ENCODE results near the gene PLD4. TPM values are rescaled to one million over a fixed set of nuclear protein-coding genes. Genes with fewer than 3 reads are reported as not detected.
"Not testable (repeated sequence)": the region's sequence is repeated elsewhere in the genome, so short reads cannot be mapped to it uniquely, and the experiment has no call there.

The PLD4 gene
- total RNA-seq, 2 donors from 2014 or later = 1.1 to 4.0 TPM

- H3K27me3 Mint-ChIP-seq; H3K4me3 Mint-ChIP-seq; H3K9me3 ChIP-seq (ENCODE audit: control insufficient read depth, low read length, poor library complexity, severe bottlenecking); DNase-seq; H3K27ac Mint-ChIP-seq; H3K36me3 Mint-ChIP-seq (ENCODE audit: low read depth); ATAC-seq; H3K4me1 Mint-ChIP-seq: not testable (repeated sequence)
Observed at GRCh38 chr14:104890292-104890691, 34.4 kb upstream of the PLD4 start.

- no peaks in the 10 kb centered on the region for H3K9me3 ChIP-seq (ENCODE audit: control insufficient read depth, low read length, poor library complexity, severe bottlenecking)
- no peak for ATAC-seq
- Mint-ChIP-seq H3K36me3 (ENCODE audit: low read depth) (no peaks in the 10 kb centered on the region), H3K4me1 (no peaks in the 10 kb centered on the region), H3K27me3 (no peaks in the 10 kb centered on the region), H3K27ac (no peak overlapping the region), H3K4me3 (no peak overlapping the region)
- peak in 1 of 3 donors; percentile 10 for DNase-seq
Observed at GRCh38 chr14:104891121-104891551, 33.5 kb upstream of the PLD4 start.

DNA sequence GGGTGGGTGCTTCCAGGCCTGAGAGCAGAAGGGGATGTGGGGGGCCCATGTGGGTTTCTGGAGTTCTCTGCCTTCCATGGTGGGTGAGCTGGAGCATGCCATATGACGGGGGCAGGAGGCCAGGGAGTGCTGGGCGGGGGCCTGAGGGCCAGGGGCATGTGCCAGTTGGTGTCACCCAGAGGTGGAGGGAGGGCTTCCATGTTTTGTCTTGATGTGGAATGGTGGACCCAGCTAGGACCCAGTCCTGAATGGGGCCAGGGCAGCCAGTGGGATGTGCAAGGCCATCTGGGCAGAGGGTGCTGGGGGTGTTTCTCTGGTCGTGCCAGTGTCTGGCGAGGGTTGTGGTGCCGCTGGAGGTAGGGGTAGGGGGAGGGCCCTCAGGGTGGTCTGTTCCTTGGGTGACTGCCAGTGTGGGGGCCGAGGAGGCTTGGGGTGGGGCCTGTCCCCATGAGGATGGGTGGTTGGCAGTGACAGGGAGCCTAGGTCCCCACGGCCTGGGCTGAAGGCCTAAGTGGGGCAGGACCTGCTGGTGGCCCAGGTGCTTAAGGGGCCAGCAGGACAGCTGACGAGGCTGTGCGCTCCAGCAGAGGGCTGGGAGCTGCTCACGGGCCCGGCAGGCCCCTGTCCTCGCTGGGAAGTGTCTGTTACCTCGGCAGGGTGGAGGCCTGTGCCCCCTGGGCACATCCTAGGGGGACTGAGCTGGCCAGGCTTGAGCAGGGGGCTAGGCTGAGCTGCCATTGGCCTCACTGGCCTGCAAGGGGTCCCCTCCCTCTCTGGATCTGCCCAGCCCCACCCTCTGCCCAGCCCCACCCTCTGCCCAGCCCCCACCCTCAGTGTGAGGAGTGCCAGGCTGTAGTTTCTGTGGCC lies 32.8 kb upstream of the PLD4 start:
- no peaks in the 10 kb centered on the region for H3K9me3 ChIP-seq (ENCODE audit: control insufficient read depth, low read length, poor library complexity, severe bottlenecking)
- no peaks in the 10 kb centered on the region for H3K4me1 Mint-ChIP-seq
- no peak for ATAC-seq
- no peak for DNase-seq
- H3K4me3 Mint-ChIP-seq = no peak overlapping the region
- H3K27me3 Mint-ChIP-seq = no peaks in the 10 kb centered on the region
- H3K27ac Mint-ChIP-seq = no peak overlapping the region
- no peaks in the 10 kb centered on the region for H3K36me3 Mint-ChIP-seq (ENCODE audit: low read depth)

DNA sequence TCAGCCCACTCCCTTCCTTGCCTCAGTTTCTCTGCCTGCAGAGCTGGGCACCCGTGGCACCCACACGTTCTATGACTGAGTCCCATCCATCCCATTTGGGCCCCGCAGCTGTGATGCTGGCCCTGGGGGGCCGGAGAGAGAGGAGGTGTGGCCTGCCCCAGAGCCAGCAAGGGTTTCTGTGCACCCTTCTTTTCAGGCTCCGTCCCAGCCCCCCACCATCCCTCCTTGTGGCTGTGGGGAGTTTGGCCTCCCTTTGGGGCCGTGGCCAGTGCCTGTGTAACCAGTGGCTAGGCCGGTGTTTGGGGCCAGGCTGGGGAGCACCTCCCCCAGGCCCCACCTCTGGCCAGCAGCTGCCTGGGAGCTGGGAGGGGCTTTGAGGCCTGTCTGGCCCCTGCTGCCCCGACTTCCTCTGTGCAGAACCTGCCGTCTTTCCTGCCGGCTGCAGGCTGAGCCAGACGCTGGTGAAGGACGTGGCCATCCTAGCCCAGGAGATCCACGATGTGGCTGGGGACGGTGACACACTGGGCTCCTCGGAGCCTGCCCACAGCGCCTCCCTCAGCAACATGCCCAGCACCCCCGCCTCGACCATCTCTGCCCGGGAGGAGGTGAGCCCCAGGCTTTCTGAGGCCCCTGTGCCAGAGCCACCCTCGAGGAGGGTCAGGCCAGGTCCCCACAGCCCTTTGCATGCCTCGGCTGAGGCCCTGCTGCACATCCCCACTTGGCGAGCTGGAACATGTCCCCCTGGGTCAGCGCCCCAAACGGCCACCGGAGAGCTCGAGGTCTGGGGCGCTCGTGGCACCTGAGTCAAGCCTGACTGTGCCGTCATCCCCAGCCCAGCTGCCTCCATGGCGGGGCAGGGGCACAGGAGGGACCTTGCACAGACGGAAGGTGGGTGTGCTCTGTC lies 31.9 kb upstream of the PLD4 start:
- no peak for ATAC-seq
- Mint-ChIP-seq H3K36me3 (ENCODE audit: low read depth) (no peaks in the 10 kb centered on the region), H3K4me3 (no peak overlapping the region), H3K27ac (no peak overlapping the region), H3K27me3 (no peaks in the 10 kb centered on the region), H3K4me1 (no peaks in the 10 kb centered on the region)
- DNase-seq = peak in 1 of 3 donors; percentile 11
- H3K9me3 ChIP-seq (ENCODE audit: control insufficient read depth, low read length, poor library complexity, severe bottlenecking) = no peaks in the 10 kb centered on the region

- no peaks in the 10 kb centered on the region for H3K4me1 Mint-ChIP-seq
- H3K27ac Mint-ChIP-seq = no peak overlapping the region
- no peak overlapping the region for H3K4me3 Mint-ChIP-seq
- ATAC-seq = no peak
- no peaks in the 10 kb centered on the region for H3K27me3 Mint-ChIP-seq
- H3K36me3 Mint-ChIP-seq (ENCODE audit: low read depth) = no peaks in the 10 kb centered on the region
- DNase-seq = no peak
- H3K9me3 ChIP-seq (ENCODE audit: control insufficient read depth, low read length, poor library complexity, severe bottlenecking) = no peaks in the 10 kb centered on the region
Observed at GRCh38 chr14:104893435-104894207, 31.1 kb upstream of the PLD4 start.

DNA sequence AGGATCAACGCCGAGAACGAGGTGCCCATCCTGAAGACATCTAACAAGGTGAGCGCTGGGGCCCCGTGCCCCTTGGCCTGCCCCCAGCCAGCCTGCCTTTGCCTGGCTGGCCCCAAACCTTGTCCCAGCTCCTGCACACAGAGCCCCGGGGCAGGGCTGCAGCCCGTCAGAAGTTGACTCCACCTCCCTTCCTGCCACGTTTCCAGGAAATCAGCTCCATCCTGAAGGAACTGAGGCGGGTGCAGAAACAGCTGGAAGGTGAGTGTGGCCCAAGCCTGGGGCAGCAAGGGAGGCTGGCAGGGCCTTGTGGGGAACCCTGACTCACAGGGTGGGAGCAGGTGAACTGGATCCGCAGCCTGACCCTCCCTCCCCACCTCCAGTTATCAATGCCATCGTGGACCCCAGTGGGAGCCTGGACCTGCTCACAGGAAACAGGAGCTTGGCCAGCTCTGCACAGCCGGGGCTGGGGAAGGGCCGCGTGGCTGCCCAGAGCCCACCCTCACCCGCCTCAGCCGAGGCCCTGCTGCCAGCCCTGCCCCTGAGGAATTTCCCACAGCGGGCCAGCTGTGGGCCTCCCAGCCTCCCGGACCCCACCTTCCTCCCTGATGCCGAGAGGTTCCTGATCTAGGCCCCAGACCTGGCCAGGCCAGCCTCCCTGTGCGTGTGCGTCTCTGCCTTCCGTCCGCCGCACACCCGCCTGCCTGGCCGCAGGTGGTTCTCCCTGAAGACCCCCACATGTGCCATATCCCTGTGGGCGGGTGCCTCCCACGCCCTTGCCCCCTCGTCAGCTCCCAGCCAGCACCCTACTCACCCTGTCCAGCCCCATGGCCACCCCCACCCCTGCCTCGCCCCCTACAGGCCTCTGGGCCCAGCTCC lies 30.1 kb upstream of the PLD4 start:
- no peak overlapping the region for H3K4me3 Mint-ChIP-seq
- no peaks in the 10 kb centered on the region for H3K27me3 Mint-ChIP-seq
- no peaks in the 10 kb centered on the region for H3K9me3 ChIP-seq (ENCODE audit: control insufficient read depth, low read length, poor library complexity, severe bottlenecking)
- H3K36me3 Mint-ChIP-seq (ENCODE audit: low read depth) = no peaks in the 10 kb centered on the region
- ATAC-seq (no peak), DNase-seq (no peak)
- H3K4me1 Mint-ChIP-seq = no peaks in the 10 kb centered on the region
- H3K27ac Mint-ChIP-seq = no peak overlapping the region

GRCh38 chr14:104895207-104895785 lies 29.4 kb upstream of the PLD4 start:
- no peak overlapping the region for H3K27ac Mint-ChIP-seq
- H3K27me3 Mint-ChIP-seq = no peaks in the 10 kb centered on the region
- no peaks in the 10 kb centered on the region for H3K36me3 Mint-ChIP-seq (ENCODE audit: low read depth)
- no peaks in the 10 kb centered on the region for H3K9me3 ChIP-seq (ENCODE audit: control insufficient read depth, low read length, poor library complexity, severe bottlenecking)
- H3K4me1 Mint-ChIP-seq = peaks cover 3% of the 10 kb centered on the region
- no peak overlapping the region for H3K4me3 Mint-ChIP-seq
- no peak for DNase-seq
- no peak for ATAC-seq

GRCh38 chr14:104895786-104896661 lies 28.7 kb upstream of the PLD4 start:
- Mint-ChIP-seq H3K27me3 (peaks cover under 1% of the 10 kb centered on the region), H3K36me3 (ENCODE audit: low read depth) (no peaks in the 10 kb centered on the region), H3K4me1 (peaks cover 5% of the 10 kb centered on the region), H3K4me3 (no peak overlapping the region), H3K27ac (no peak overlapping the region)
- no peak for ATAC-seq
- no peaks in the 10 kb centered on the region for H3K9me3 ChIP-seq (ENCODE audit: control insufficient read depth, low read length, poor library complexity, severe bottlenecking)
- DNase-seq = peak in 1 of 3 donors; percentile 9

DNA sequence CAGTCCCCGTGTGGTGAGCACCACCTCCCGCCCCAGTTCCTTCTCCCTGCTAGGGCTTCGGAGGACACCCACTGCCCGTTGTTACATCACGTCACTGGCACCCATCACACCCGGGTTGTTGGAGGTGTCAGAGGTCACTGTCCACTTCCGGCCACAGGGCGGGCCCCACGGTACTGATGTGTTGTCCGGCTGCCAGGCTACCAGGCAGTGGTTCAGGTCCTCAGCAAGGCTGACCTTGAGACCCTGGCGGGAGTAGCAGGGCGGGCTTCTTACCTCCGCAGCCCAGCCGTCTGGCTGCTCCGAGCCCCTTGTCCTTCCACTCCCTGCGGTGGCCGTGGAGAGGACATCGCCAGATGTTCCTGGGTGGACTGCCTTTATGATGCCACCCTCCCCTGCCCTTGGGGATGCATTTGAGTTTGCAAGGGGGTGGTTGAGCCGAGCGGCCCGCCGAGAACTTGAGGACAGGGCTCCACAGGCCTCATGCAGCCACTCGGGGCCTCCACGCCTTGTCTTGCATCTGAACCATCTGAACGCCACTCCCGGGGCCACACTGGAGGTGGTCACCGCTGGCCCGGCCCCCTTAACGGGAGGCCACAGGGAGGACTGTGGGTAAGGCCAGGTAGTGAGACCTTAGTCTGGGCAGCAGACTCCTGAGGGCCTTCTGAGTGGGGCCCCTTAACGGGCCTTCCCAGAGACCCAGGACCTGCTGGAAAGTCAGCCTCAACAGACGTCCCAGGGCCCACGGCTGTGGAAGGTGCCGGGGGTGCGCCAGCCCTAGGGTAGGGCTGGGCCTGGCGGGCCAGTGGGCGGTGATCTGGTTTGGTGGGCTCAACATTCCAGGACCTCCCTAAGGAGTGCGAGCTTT lies 27.1 kb upstream of the PLD4 start:
- no peak for DNase-seq
- no peaks in the 10 kb centered on the region for H3K9me3 ChIP-seq (ENCODE audit: control insufficient read depth, low read length, poor library complexity, severe bottlenecking)
- Mint-ChIP-seq H3K4me1 (peaks cover 7% of the 10 kb centered on the region), H3K27ac (no peak overlapping the region), H3K27me3 (peaks cover 6% of the 10 kb centered on the region), H3K4me3 (no peak overlapping the region), H3K36me3 (ENCODE audit: low read depth) (no peaks in the 10 kb centered on the region)
- ATAC-seq = no peak

GRCh38 chr14:104898195-104898558 lies 26.5 kb upstream of the PLD4 start:
- Mint-ChIP-seq H3K4me1 (peaks cover 8% of the 10 kb centered on the region), H3K4me3 (no peak overlapping the region), H3K36me3 (ENCODE audit: low read depth) (no peaks in the 10 kb centered on the region), H3K27ac (no peak overlapping the region), H3K27me3 (peaks cover 6% of the 10 kb centered on the region)
- ATAC-seq = no peak
- H3K9me3 ChIP-seq (ENCODE audit: control insufficient read depth, low read length, poor library complexity, severe bottlenecking) = no peaks in the 10 kb centered on the region
- no peak for DNase-seq
